ENCODE results near the gene AGTRAP.

AGTRAP gene

DNA sequence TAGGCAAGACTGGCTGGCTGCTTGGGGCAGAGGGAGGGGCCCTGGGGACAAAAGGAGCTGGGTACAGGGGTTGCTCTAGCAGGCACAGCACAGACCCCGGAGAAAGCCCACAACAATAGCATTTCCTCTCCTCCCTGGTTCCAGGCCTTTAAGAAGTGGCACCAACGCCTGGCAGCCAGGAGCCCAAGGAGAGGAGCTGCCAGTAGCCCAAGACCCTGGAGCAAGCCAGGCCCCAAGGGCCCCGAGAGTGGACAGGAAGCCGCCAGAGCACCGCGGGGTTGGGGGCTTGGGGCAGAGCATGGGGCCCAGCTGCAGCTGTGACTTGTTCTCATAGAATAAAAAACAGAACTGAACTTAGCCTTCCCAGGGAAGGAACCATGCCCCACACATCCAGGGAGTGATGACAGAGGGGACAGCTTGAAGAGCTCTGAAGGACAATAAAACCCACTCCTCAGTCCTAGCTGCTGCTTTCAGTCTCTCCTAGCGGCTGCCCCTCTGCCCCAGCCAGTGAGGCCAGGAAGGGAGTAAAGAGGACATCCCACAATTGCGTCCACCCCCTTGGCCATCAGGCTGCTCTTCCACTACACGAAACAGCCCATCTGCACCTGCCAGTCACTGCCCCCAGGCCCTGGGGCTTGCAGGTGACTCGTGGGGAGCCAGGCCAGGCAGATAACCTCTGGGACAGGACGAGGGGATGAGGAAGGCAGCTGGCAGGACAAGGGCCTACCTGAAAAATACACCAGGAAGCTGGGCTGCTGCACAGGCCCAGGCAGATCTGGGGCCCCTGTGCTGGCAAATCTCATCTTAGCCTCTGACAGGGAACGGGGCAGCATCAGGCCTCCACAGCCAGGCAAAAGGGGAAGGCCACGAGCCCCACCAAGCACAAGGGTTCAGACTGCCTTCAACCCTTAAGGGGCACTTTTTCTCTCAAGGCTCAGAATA, 53.5 kb downstream of the AGTRAP start:
- FAIRE-seq (no peak), DNase-seq (ENCODE audit: insufficient read length, low spot score) (no peak)
- TF ChIP-seq, protein P1, sequence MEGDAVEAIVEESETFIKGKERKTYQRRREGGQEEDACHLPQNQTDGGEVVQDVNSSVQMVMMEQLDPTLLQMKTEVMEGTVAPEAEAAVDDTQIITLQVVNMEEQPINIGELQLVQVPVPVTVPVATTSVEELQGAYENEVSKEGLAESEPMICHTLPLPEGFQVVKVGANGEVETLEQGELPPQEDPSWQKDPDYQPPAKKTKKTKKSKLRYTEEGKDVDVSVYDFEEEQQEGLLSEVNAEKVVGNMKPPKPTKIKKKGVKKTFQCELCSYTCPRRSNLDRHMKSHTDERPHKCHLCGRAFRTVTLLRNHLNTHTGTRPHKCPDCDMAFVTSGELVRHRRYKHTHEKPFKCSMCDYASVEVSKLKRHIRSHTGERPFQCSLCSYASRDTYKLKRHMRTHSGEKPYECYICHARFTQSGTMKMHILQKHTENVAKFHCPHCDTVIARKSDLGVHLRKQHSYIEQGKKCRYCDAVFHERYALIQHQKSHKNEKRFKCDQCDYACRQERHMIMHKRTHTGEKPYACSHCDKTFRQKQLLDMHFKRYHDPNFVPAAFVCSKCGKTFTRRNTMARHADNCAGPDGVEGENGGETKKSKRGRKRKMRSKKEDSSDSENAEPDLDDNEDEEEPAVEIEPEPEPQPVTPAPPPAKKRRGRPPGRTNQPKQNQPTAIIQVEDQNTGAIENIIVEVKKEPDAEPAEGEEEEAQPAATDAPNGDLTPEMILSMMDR (IDR thresholded peaks at IDR 0.05; ENCODE audit: insufficient read depth, missing control alignments), result no peak

DNA sequence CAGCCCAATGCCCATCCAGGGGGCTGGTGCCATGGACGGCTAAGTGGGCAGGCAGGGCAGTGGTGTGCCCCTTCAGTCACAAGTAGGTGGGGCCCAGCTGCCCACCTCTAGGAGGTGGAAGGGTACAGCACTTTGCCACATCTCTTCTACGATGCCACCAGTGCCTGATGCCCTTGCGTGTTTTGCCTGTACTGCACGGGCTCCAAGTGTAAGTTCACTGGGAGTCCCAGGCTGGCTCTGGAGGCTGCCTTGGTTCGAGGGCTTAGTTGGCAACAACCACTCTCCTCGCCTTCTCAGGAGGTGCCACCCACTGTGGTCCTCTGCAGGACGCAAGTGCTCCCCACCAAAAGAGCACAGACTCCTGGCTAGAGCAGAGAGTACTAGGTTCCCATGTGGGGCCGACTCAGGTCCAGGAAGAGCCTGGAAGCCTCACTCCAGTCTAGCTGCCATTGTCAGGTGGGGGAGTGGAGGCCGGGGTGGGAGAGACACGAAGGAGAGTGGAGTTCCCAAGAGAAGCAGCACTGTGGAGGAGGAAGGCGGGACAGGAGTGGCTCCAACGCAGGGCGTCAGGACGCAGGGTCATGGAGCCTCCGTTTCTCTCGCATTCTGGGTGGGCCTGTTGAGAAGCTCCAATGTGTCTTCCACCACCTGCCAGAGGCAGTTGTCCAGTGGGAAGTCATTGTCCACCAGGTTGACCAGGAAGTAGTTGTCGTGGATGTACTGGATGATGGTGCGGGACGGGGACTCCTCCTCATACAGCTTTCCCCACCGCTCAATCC, 54.4 kb downstream of the AGTRAP start:
- TF ChIP-seq, protein P1 (IDR thresholded peaks at IDR 0.05; ENCODE audit: insufficient read depth, missing control alignments), result no peak
- FAIRE-seq (no peak), DNase-seq (ENCODE audit: insufficient read length, low spot score) (no peak)

DNA sequence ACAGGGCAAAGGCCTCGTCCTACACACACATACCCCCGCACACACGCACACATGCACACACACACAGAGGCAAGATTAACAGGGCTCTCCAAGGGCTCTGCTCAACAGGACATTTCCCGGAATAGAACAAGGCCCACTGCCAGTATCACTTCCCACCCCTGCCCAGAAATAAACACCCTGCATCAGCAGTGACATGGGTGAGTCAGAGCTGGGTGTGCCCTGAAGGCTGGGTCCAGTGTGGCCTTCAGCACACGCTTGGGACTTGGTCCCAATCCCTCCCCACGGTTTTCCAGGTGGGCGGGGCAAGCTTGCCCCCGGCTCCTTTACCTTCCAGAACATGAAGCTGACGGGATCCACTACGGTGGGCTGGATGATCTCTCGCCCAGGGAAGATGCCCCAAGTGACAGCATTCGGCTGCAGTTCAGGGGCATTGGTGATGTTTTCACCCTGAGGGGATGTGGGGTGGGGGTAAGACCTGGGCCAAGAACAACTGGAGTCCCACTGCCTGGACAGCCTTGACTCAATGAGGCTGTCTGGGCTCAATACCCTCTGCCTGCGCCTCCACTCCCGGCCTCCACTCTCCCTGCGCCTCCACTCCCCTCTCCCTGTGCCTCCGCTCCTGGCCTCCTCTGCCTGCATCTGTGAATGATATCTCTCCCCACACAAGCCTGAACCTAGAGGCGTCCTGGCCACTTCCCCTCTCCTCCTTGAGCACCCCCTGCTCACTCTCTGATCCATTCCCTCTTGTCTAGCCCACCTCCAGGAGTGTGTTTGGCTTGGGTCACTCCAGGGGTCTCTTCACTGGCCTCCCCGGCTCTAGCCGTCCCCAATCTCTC, 55.2 kb downstream of the AGTRAP start:
- TF ChIP-seq, protein P1 (IDR thresholded peaks at IDR 0.05; ENCODE audit: insufficient read depth, missing control alignments), result no peak
- FAIRE-seq (no peak), DNase-seq (ENCODE audit: insufficient read length, low spot score) (no peak)

DNA sequence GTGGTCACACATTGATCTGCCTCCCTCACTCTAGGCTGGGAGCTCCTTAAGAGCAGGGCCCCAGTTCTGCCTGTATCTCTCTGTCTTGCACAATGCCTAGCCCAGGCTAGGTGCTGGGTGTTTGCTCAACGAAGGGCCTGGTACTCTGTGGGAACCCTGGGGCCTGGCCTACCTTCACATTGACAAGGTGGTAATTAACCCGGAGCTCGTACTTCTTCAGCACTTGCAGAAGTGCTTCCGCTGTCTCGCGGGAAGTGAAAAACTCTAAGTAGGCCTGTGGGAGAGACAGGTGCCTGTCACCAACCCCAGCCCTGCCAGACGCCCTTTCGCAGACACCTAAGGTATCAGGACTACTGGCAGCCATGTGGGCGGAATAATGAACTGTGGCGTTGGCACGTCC, 56.2 kb downstream of the AGTRAP start:
- TF ChIP-seq, protein P1 (IDR thresholded peaks at IDR 0.05; ENCODE audit: insufficient read depth, missing control alignments), result no peak
- FAIRE-seq, result no peak
- DNase-seq (ENCODE audit: insufficient read length, low spot score), result no peak

DNA sequence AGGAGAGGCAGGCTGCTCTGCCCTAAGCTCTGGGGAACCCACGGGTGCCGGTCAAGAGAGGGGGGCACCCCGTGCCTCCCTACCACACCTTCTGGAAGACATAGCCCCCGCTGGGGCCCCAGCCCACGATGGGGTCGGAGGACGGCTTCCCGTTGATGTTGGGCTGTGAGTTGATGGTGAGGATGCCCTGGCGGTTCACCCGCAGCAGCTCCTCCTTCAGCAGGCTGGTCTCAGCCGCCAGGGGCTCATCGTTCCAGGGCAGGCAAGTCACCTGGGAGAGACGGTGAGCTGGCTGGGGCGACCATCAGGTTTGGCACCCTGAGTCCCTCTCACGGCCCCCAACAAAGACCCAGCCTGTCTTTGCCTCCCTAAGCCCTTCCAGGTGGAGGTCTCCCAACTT, 57.9 kb downstream of the AGTRAP start:
- no peak for DNase-seq (ENCODE audit: insufficient read length, low spot score)
- FAIRE-seq, result no peak
- TF ChIP-seq, protein P1 (IDR thresholded peaks at IDR 0.05; ENCODE audit: insufficient read depth, missing control alignments), result no peak

DNA sequence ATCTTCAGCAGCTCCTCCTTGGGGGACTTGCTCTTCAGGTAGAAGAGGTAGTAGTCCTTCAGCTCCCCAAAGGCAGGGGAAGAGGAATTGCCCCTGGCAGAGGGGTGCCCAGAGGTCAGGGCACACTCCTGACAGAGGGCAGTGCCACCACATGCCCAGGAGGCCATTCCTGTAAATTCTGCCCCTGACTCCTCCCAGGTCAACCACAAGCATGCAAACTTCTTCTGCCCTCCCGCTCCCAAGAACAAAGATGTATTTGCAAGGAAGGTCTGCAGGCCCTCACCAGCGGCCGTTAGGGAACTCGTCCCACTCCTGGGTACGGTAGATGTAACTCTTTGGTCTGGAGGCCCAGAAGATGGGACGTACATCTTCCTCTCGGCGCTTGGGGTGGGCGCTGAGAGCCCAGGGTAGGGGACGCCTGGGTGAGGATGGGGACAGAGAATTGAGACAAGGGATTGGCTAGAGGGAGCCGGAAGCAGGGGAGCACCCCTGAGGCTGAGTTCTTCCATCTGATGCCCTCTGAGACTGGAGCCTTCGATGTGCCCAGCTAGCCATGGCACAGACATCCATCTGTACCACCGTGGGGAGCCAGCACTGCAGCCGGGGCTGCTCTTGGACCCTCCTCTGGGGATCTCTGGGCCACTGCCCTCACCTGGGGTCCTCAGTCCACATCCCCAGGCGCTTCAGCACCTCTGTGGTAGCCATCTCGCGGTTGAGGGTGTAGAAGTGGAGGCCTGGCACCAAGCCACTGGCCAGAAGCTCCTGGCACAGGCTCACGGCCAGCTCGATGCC, 58.7 kb downstream of the AGTRAP start:
- TF ChIP-seq, protein P1 (IDR thresholded peaks at IDR 0.05; ENCODE audit: insufficient read depth, missing control alignments), result no peak
- no peak for FAIRE-seq
- no peak for DNase-seq (ENCODE audit: insufficient read length, low spot score)
